Fibroblast of lung (primary cell): ENCODE measurements around the gene NAPB.

ENCODE experiments used
- EZH2 ChIP-seq: IDR thresholded peaks from 2 replicates; pipeline ENCODE4 v1.5.1; 2012; ENCODE audit warnings: low read length, control low read depth, mild to moderate bottlenecking; ENCODE audit errors: missing control alignments
- TF ChIP-seq, protein P1 (sequence below), 2 donors: IDR thresholded peaks in 1 of 2; conservative IDR thresholded peaks in 1 of 2; 1 replicate in 1 of 2; 2 replicates in 1 of 2; pipeline ENCODE4 v1.5.1; 2011 to 2012; ENCODE audit warnings: low read length in 2 of 2, control low read depth in 1 of 2, inconsistent platforms in 1 of 2, low read depth in 1 of 2, mild to moderate bottlenecking in 1 of 2

DNA sequence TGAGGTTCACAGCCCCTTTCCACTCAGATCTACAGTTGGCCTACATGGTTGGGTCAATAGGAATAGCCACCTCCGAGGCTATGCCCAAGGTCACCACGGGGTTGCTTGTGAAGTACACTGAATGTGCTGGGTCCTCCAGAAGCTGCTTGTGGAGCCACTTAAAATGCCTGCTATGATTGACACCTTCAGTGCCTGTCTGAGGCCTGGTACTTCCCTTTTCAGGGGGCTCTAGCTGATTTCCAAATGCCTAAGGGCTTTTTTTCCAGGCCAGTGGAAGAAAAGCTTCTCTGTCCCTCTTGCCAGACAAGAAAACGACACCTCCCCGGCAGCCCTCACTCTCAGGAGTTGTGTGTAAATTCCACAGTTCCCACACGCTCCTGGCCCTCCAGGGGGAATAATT is 77.0 kb downstream of the NAPB start:
- TF ChIP-seq, protein P1, sequence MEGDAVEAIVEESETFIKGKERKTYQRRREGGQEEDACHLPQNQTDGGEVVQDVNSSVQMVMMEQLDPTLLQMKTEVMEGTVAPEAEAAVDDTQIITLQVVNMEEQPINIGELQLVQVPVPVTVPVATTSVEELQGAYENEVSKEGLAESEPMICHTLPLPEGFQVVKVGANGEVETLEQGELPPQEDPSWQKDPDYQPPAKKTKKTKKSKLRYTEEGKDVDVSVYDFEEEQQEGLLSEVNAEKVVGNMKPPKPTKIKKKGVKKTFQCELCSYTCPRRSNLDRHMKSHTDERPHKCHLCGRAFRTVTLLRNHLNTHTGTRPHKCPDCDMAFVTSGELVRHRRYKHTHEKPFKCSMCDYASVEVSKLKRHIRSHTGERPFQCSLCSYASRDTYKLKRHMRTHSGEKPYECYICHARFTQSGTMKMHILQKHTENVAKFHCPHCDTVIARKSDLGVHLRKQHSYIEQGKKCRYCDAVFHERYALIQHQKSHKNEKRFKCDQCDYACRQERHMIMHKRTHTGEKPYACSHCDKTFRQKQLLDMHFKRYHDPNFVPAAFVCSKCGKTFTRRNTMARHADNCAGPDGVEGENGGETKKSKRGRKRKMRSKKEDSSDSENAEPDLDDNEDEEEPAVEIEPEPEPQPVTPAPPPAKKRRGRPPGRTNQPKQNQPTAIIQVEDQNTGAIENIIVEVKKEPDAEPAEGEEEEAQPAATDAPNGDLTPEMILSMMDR (conservative IDR thresholded peaks at IDR 0.05 in 1 of 2, IDR thresholded peaks at IDR 0.05 in 1 of 2; ENCODE audit: low read depth in 1 of 2, low read length in 2 of 2) = no peak
- TF ChIP-seq EZH2 = no peak
